ENCODE results near the gene PKD2.

GRCh38 chr4:88115587-88115986 lies 108.2 kb downstream of the PKD2 start:
- TF ChIP-seq EZH2 (IDR thresholded peaks at IDR 0.05; ENCODE audit: low read length, missing control alignments) = no peak
- TF ChIP-seq, protein P1, sequence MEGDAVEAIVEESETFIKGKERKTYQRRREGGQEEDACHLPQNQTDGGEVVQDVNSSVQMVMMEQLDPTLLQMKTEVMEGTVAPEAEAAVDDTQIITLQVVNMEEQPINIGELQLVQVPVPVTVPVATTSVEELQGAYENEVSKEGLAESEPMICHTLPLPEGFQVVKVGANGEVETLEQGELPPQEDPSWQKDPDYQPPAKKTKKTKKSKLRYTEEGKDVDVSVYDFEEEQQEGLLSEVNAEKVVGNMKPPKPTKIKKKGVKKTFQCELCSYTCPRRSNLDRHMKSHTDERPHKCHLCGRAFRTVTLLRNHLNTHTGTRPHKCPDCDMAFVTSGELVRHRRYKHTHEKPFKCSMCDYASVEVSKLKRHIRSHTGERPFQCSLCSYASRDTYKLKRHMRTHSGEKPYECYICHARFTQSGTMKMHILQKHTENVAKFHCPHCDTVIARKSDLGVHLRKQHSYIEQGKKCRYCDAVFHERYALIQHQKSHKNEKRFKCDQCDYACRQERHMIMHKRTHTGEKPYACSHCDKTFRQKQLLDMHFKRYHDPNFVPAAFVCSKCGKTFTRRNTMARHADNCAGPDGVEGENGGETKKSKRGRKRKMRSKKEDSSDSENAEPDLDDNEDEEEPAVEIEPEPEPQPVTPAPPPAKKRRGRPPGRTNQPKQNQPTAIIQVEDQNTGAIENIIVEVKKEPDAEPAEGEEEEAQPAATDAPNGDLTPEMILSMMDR (conservative IDR thresholded peaks at IDR 0.05 in 1 of 2, IDR thresholded peaks at IDR 0.05 in 1 of 2; ENCODE audit: low read depth in 1 of 2, low read length in 2 of 2) = no peak

Data from fibroblast of lung (primary cell).